Kidney tubule cell (primary cell): ENCODE data around the gene EP300.
"Not testable (repeated sequence)": the region's sequence is repeated elsewhere in the genome, so short reads cannot be mapped to it uniquely, and the experiment has no call there.

Experiments used
- DNase-seq: peaks from one replicate; pipeline ENCODE4 v3.0.0-alpha.2; 2018; ENCODE audit warnings: low spot score

Gene EP300

DNA sequence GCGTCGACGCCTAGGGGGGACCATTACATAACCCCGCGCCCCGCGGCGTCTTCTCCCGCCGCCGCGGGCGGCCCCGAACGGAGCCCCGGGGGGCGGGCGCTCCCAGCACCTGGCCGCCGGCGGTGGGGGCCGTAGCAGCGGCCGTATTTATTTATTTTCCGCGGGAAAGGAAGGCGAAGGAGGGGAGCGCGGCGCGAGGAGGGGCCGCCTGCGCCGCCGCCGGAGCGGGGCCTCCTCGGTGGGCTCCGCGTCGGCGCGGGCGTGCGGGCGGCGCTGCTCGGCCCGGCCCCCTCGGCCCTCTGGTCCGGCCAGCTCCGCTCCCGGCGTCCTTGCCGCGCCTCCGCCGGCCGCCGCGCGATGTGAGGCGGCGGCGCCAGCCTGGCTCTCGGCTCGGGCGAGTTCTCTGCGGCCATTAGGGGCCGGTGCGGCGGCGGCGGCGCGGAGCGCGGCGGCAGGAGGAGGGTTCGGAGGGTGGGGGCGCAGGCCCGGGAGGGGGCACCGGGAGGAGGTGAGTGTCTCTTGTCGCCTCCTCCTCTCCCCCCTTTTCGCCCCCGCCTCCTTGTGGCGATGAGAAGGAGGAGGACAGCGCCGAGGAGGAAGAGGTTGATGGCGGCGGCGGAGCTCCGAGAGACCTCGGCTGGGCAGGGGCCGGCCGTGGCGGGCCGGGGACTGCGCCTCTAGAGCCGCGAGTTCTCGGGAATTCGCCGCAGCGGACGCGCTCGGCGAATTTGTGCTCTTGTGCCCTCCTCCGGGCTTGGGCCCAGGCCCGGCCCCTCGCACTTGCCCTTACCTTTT is at the start of gene EP300:
Gene EP300 (plus strand): TSS at position 570 of the 795 bp plus-strand sequence. CDS start 413 bp downstream, outside the sequence.
- peak; percentile 84 for DNase-seq

DNA sequence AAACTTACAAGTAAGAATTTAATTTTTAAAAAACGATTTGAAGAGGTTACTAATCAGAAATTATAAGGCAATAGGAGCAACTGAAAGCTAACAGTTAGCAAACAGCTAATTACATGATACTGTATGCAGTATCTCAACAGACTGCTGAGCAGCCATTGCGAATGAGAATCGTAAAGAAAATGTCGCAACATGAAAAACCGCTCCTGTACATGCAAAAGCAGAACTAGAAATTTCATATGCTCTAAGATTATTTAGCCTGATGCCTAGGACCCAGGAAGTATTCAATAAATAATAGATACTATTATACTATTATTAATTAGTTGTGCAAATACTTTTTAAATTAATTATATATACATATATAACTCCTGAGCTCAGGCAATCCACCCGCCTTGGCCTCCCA is 48.7 kb upstream of the EP300 start:
- no peak for DNase-seq

DNA sequence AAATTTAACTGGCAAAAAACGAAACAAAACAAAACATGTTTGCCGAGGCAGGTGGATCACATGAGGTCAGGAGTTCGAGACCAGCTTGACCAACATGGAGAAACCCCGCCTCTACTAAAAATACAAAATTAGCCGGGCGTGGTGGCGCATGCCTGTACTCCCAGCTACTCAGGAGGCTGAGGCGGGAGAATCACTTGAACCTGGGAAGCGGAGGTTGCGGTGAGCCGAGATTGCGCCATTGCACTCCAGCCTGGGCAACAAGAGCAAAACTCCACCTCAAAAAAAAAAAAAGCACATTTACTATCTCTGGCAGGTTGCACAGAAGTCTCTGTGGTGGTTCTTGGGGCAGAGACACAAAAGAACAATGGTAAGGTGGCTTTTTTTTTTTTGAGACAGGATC is 46.8 kb upstream of the EP300 start:
- DNase-seq, result not testable (repeated sequence)

DNA sequence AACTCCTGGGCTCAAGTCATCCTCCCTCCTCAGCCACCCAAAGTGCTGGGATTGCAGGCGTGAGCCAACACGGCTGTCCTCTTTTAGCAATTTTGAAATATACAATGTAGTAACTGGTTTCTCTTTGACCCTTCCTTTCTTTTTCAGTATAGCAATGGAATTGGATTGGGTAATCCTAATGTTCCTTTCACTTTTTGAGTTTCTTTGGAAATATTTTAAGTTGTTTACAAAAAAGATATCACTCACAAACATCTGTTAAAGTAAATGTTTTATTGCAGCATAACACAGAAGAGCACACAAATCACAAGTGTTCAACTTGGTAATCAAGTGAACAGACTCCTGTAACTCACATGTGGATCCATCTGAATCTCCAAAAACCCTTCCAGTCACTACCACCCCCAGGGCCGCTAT is 44.6 kb upstream of the EP300 start:
- DNase-seq, result no peak

DNA sequence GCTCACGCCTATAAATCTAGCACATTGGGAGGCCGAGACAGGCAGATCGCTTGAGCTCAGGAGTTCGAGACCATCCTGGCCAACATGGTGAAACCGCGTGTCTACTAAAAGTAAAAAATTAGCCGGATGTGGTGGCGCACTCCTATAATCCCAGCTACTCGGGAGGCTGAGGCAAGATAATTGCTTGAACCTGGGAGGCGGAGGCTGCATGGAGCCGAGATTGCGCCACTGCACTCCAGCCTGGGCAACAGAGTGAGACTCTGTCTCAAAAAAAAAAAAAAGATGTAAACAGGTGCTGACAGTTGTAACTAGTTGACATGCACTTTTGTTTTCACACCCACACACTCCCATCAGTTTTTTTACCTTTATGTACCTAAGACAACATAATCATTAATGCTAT is 44.0 kb upstream of the EP300 start:
- not testable (repeated sequence) for DNase-seq

DNA sequence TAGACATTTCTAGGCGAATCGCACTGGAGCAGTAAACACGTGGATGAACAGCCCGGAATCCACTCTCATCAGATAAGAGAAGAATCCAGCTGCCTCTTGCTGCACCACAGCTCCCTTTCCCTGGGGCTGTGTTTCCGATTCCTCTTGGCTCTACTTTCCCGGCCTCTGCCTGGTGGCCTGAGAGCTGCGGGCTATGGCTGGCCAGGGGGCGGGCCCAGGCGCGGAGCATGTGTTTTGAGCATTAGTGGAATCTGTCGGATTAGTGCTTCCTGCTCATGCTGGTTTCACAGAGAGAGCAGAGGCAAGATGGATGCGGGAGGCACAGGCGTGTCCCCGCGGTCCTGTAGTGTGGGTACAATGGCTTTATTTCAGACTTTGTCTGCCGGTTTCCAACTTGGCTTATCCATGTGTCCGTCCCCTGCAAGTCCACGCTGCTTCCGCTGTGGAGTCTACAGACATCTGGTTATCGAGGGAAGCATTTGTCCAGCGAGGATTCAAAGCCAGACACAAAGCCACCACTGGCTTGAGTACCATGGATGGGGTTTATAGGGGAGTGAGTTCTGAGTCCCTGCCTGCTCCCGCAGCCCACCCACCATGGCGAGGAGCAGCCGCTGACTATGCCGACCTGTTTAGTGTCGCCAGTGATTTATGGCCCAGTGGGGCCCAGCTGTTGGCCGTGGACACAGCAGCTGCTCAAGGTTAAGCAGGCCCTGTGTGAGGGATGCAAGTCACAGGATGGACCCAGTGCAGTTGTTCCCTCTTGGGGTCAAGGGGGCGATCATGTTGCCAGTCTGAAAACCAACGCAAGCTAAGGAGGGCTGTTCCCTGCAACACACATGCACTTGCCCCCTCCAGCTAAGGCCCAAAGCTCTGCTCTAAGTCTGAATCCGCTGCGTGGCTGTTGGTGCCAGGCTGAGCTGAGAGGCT is 43.3 kb upstream of the EP300 start:
- peak; percentile 53 for DNase-seq

DNA sequence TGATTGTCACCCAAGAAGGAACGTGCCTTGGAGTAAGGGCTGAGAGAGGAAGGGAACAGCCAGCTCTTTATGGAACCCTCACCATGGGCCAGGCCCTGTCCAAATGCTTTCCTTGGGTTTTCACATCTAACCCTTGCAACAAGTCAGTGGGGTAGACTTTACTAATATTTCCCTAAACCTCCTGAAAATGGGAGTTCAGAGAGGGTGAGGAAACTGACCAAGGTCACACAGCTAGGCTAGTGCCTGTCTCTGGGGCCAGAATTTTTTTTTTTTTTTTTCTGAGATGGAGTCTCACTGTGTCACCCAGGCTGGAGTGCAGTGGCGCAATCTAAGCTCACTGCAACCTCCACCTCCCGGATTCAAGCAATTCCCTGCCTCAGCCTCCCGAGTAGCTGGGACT is 42.6 kb upstream of the EP300 start:
- not testable (repeated sequence) for DNase-seq

DNA sequence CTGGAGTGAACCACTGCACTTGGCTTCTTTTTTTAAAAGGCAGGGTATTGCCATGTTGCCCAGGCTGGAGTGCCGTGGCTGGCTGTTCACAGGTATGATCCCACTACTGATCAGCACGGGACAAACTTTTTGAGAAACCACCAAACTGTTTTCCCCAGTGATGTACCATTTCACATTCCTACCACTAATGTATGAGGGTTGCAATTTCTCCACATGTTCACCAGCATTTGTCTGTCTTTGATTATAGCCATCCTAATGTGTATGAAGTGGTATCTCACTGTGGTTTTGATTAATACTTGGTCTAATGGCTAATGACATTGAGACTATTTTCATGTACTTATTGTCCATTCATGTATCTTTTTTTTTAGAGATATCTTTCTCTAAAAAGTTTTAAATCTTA is 41.5 kb upstream of the EP300 start:
- no peak for DNase-seq

DNA sequence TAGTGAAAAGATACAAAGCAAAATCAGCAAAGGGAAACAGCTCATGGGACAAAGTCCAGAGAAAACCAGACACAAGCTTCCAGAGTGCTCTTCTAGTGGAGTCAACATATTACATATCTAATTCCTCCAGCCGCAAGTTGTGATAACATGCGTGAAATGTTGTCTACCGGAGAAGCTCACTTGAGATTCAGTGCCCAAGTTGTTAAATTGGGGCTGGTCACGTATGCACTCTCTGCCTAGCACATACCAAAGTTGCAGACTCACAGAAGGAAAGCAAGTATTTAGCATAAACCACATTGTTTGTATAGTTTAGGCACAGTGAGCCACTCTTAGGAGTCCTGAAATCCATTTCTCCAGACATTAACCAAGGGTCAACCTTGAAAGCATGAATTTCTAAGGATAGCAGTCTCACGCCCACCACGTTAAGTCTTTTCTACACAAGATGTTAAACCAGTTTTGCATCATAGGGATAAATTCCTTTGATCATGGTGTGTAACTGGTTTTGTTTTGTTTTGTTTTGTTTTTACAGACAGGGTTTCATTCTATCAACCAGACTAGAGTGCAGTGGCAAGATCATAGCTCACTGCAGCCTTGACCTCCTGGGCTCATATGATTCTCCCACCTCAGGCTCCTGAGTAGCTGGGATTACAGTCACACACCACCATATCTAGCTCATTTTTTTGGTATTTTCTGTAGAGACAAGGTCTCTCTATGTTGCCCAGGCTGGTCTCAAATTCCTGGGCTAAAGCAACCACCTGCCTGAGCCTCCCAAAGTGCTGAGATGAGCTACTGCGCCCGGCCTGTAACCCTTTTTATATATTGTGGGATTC is 39.5 kb upstream of the EP300 start:
- peak; percentile 64 for DNase-seq

DNA sequence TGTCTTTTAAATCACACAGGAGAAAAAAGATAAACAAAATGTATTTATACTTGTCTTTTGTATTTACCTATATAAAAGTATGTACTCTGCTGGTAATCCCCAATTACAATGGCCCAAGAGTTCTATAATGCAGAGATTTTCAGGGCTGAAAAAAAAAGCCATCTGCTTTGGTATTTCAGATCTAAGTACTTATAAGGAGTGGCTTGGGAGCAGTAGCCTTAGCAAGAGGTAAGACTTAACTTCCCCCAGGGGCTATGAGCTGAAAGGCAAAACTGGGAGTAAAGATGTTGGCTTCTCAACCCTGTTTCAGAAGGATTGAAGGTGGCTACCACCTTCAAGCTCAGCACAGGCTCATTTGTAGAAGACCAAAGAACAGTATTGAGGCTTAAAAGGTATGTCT is 35.3 kb upstream of the EP300 start:
- DNase-seq, result no peak

DNA sequence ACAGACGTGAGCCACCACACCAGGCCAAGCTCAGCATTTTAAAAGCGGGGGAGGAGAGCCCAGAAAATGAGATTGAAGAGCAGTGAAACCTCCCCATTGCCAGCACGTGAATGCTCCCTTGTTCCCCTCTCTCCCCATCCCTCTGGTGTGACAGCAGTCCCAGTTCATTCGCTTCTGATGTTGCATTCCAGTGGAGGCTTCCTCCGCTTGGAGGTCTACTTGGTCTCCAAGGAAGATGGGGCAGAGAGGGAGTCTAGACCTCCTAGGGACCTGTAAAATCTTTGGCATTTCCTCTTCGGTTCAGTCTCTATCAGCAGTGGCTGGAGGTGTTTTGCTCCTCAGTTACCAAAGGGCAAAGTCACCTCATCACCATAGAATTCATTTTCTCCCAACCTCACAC is 30.2 kb upstream of the EP300 start:
- DNase-seq, result no peak

DNA sequence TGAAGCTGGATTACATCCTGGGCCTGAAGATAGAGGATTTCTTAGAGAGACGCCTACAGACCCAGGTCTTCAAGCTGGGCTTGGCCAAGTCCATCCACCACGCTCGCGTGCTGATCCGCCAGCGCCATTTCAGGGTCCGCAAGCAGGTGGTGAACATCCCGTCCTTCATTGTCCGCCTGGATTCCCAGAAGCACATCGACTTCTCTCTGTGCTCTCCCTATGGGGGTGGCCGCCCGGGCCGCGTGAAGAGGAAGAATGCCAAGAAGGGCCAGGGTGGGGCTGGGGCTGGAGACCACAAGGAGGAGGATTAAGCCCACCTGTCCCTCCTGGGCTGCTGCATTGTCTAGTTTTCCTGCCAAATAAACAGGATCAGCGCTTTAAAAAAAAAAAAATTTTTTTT is 28.1 kb upstream of the EP300 start:
- not testable (repeated sequence) for DNase-seq

DNA sequence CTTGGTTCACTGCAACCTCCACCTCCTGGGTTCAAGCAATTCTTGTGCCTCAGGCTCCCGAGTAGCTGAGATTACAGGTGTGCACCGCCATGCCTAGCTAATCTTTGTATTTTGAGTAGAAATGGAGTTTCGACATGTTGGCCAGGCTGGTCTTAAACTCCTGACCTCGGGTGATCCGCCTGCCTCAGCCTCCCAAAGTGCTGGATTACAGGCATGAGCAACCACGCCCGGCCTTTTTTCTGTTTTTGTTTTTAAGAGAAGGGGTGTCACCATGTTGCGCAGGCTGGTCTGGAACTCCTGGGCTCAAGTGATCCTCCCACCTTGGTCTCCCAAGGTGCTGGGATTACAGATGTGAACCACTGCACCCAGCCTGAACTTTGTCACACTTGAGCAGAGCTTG is 26.1 kb upstream of the EP300 start:
- not testable (repeated sequence) for DNase-seq

DNA sequence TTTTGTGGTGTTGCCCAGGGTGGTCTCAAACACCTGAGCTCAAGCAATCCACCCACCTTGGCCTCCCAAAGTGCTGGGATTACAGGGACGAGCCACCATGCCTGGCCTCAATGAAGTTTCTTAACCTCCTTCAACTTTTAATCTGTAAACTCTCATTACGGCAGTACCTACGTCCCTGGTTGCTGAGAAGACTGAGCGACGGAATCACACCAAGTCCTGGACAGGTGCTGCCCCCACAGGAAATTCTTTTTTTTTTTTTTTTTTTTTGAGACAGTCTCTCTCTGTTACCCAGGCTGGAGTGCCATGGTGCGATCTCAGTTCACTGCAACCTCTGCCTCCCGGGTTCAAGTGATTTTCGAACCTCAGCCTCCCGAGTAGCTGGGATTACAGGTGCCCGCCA is 24.4 kb upstream of the EP300 start:
- DNase-seq, result not testable (repeated sequence)

DNA sequence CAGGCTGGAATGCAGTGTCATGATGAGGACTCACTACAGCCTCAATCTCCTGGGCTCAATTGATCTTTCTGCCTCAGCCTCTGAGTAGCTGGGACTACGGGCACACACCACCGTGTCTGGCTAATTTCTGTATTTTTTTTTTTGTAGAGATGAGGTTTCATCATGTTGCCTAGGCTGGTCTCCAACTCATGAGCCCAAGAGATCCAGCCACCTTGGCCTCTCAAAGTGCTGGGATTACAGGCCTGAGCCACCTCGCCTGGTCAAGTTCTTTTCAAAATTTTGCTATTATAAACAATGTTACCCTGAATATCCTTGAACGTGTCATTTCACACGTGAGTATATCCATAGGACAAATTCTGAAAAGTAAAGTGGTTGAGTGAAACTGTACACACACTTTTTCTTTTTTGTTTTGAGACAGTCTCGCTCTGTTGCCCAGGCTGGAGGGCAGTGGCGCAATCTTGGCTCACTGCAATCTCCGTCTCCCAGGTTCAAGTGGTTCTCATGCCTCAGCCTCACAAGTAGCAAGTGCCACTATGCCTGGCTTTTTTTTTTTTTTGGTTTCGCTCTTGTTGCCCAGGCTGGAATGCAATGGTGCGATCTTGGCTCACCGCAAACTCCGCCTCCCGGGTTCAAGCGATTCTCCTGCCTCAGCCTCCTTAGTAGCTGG is 21.6 kb upstream of the EP300 start:
- no peak for DNase-seq

DNA sequence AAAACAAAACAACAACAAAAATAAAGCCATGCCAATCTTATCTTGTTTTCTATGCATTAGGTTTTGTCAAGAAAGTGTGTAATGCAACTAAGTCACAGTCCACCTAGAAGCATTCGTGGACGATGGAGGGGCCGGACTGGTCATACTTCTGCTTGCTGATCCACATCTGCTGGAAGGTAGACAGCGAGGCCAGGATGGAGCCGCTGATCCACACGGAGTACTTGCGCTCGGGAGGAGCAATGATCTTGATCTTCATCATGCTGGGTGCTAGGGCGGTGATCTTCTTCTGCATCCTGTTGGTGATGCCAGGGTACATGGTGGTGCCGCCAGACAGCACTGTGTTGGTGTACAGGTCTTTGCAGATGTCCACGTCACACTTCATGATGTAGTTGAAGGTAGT is 18.3 kb upstream of the EP300 start:
- DNase-seq, result no peak

DNA sequence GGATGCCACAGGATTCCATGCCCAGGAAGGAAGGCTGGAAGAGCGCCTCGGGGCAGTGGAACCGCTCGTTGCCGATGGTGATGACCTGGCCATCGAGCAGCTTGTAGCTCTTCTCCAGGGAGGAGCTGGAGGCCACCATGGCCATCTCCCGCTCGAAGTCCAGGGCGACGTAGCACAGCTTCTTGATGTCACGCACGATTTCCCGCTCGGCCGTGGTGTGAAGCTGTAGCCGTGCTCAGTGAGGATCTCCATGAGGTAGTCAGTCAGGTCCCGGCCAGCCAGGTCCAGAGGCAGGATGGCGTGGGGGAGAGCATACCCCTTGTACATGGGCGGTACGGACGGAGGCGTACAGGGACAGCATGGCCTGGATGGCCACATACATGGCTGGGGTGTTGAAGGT is 17.9 kb upstream of the EP300 start:
- no peak for DNase-seq

DNA sequence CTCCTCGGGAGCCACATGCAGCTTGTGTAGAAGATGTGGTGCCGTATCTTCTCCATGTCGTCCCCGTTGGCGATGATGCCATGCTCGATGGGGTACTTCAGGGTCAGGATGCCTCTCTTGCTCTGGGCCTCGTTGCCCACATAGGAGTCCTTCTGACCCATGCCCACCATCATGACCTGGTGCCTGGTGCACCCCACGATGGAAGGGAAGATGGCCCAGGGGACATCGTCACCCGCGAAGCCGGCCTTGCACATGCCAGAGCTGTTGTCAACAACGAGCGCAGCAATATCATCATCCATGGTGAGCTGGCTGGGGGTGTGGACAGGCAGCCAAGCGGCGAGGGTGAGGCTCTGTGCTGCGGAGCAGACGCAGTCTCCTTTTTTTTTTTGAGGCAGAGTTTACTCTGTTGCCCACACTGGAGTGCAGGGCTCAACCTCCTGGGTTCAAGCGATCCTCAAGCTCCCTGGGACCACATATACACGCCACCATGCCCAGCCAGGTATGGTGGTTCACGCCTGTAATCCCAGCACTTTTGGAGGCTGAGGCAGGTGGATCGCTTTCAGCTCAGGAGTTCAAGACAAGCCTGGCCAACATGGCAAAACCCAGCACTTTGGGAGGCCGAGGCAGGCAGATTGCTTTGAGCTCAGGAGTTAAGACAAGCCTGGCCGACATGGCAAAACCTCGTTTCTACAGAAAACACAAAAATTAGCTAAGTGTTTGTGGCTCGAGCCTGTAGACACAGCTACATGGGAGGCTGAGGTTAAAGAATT is 17.3 kb upstream of the EP300 start:
- DNase-seq, result no peak

DNA sequence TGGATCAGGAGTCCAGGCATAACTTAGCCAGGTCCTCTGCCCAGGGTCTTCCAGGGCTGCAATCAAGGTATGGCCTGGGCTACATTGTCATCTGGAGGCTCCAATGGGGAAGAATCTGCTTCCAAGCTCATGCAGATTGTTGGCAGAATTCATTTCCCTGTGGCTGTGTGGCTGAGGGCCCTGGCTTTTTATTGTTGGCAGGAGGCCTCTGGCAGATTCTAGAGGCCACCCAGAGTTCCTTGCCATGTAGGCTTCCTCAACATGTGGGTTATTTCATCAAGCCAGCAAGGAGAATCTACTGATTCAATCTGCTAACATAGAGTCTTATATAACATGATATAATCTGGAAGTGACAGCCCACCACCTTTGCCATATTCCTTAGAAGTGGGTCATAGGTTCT is 16.4 kb upstream of the EP300 start:
- no peak for DNase-seq

DNA sequence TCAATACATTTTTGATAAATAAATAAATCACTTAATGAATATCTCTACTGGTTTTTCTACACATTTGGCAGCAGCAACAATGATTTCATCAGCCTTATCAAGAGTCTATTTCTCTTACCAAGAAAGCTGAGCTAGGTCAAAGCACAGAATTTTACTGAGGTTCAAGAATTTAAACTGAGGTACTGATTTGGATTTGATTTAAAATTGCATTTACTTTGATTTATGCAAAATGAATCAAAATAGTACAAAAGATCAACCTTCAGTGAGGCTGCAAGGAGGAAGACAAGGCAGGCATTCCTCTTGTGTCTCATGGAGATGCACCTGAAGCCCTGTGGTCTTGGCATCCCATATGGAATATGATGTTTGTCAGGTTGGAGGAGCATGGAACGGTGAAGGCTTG is 15.5 kb upstream of the EP300 start:
- DNase-seq, result no peak

DNA sequence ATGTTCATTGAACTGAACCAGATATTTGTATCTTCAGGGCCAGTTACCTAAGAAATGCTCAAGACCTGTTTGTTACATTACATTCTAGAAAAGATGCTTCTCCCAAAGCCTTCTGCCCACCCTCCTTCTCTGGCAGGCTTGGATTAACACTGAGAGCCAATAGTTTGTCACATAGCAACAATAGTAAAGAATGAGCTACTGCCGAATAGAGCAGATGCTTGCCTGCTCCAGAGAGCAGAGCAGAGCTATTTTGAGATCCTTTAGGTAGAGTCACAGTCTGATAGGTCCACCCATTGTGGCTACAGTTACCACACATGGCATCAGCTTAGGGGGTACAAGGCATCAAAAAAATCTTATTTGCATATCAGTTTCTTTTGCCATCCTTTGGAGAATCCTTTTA is 13.5 kb upstream of the EP300 start:
- DNase-seq, result no peak
